HG02610 (cell line): ENCODE data around the gene TMEM18.
"Not testable (repeated sequence)": the region's sequence is repeated elsewhere in the genome, so short reads cannot be mapped to it uniquely, and the experiment has no call there.

Experiments used
- ATAC-seq: cut with Tn5 transposase; IDR thresholded peaks from one replicate; pipeline ENCODE4 v1.9.1; 2021; ENCODE audit warnings: mild to moderate bottlenecking, moderate library complexity; ENCODE audit not compliant: unreplicated experiment

The TMEM18 gene

DNA sequence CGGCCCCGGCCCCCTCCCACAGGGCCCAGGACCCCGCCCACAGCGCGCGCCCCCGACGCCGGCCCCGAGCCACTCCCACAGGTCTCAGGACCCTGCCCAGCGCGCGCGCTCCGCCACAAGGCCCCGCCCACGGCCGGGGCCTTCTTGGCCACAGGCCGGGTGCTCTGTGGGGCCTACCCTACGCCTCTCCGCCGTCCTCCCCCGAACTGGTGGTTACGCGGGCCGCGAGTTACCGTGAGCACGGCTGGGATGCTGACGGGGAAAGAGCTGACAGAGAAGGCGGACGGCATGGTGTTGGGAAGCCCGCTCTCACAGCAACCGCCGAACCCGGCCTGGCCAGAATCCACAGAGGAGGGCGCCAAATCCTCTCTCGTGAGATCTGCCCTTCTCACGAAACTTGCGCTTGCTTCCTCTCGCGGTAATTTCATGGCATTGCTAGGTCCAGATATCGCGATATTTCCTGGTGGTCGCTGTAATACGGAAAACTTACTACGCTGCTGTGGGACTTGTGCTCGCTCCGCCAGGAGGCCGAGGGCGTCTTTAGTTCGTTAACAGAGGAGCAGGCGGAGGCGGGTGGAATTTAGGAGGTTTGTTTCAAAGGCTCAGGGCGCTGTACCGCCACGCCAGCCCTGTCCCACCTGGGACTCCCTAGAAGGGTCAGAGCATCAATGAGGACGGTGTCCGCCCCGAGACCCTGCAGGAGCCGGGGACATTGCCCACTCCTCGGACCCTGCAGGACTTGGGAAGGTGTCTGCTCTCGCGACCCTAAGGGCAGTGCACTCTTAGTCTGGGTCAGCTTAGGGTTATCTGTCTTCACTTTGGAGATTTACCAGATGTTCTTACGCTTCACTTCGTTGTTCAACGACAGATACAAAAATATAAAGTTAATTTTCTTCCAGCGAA lies at the start of gene TMEM18:
TMEM18 (minus strand) TSS at position 351 of the 903 bp plus-strand sequence; CDS start at position 290, 61 bp downstream.
- peak; percentile 51 for ATAC-seq

- peak; percentile 71 for ATAC-seq
Measured at GRCh38 chr2:726169-726568, 49.0 kb upstream of the TMEM18 start.

DNA sequence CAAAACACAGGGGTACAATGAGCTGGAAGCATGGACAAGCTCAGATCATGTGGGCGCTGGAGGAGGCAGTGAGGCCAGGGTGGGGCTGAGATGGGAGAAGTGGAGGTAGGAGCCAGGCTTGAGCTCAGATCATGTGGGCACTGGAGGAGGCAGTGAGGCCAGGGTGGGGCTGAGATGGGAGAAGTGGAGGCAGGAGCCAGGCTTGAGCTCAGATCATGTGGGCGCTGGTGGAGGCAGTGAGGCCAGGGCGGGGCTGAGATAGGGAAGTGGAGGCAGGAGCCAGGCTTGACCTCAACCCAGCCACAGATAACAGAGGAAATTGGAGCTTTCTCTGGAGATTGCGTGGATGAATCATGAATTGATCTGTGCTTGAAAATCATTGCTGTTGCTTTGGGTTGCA lies 48.3 kb upstream of the TMEM18 start:
- no peak for ATAC-seq

- no peak for ATAC-seq
Measured at GRCh38 chr2:723761-724160, 46.6 kb upstream of the TMEM18 start.

GRCh38 chr2:720842-721241 lies 43.6 kb upstream of the TMEM18 start:
- no peak for ATAC-seq

- no peak for ATAC-seq
Measured at GRCh38 chr2:719734-720133, 42.5 kb upstream of the TMEM18 start.

GRCh38 chr2:719191-719590 lies 42.0 kb upstream of the TMEM18 start:
- ATAC-seq, result no peak

GRCh38 chr2:717661-718060 lies 40.5 kb upstream of the TMEM18 start:
- ATAC-seq, result no peak

DNA sequence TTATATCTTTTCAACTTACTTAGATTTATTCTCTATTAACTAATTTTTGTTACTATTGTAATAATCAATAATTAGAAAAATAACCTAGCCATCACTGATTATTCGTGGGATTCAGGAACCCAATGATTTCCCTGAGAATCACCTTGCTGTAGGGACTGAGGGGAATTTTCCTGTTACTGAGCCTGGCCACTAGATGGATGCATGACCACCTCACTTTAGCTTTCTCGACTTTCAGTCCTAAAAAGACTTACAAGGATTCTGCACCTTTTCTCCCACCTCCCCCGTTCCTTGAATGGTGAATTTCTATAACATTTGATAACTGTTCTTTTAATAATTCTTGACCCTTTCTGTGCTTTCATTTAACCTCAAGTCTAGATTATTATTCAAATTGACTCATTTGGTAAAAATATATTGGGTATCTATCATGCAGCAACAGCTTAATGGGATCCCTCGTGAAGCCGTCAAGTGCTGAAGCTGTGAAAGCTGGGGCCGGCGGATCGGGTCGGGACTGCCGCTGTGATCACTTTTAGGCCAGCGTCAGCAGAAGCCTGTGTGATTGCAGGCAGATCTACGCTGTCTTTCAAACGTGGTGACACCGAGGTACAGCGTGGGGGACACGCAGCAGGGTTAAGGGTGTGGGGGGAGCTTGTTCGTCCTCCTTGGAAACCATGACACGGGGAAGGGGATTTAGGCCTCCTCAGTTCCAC lies 38.8 kb upstream of the TMEM18 start:
- ATAC-seq, result no peak

DNA sequence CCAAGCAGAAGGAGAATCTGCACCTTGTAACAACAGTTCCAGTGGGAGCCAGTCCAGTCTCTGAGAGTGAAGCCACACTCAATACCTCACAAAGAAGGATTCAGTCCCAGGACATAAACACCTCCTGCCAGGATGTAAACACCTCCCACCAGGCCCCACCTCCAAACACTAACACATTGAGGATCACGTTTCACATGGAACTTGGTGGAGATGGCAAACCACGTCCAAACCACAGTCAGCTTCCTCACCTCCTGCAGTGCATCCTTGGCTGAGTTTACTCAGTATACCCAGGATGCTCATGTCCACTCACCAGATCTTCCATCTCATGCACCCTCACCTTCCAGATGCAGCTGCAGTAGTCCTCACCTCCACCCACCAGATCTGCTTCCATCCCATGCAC lies 37.8 kb upstream of the TMEM18 start:
- no peak for ATAC-seq

- peak; percentile 99 for ATAC-seq
Measured at GRCh38 chr2:714005-714741, 37.0 kb upstream of the TMEM18 start.

DNA sequence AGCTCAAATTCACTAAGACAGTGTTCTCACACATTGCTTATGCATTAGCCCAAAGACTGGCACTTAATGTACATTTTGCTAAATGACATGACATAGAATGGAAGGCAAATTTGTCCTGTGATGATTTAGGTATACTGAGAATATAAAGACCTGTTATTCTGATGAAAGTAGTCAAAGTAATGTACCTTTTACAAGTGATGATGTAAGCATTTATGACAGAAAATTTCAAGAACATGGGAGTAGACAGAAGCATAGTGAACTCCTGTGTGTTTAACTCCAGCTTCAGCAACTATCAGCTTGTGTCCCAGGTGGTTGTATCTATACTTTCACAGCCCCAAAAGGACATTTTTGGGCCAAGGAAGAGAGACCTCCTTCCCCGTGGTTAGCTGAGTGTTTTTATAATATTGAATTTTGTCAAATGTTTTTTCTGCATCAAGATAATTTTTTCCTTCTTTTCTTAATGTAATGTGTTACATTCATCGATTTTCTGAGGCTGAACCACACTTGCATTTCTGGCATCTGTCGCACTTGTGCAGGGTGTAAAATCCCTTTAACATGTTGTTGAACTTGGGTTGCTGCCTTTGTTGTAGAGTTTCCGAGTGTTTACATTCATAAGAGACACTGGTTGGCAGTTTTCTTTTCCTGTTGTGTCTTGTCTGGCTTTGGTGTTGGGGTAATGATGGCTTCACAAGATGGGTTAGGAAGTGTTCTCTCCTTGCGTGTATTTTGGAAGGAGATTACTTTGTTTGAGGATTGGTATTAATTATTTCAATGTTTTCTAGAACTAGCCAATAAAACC lies 33.9 kb upstream of the TMEM18 start:
- no peak for ATAC-seq

DNA sequence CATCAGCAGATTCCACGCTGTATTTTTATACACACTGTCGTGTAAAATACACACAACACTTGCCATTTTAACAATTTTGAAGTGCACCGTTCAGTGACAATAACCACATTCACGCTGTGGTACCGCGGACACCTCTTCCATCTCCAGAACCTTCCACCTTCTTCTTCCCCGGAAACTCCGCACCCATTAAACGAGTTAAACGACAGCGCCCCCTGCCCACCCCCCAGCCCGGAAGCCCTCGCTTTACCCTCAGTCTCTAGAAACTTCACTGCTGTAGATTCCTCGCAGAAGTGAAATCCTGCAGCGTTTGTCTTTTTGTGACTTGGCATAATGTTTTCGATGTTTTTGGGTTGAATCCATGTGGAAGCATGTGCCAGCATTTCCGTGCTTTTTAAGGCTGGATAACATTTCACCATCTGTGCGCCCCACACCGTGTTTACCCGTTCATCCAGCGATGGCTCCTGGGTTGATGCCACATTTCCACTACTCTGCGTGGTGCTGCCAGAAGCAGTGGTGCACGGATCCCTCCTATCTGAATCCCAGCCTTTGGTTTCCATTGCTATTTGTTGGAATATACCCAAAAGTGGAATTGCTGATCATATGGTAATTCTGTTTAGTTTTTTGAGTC lies 32.0 kb upstream of the TMEM18 start:
- ATAC-seq, result no peak

DNA sequence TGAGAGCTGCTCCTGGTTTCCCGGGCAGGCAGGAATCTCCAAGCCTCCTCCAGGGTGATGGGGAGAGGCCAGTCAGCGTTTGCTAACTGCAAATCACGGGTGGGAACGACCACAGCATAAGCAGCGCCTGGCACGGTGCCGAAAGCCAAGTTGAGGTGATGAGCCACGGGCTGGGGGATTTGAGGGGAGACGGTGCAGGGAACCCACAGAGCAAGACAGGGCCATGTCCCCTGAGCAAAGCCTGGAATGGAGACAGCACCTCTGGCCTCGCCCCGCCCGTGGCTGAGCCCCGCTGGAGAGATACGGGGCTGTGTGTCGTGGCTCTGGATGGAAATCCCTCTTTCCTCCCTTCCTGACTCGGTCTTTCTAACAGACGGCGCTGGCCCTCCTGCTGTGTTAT lies 31.5 kb upstream of the TMEM18 start:
- no peak for ATAC-seq

- ATAC-seq, result peak; percentile 96
Measured at GRCh38 chr2:705971-706511, 28.8 kb upstream of the TMEM18 start.

GRCh38 chr2:702765-703164 lies 25.6 kb upstream of the TMEM18 start:
- ATAC-seq, result not testable (repeated sequence)

DNA sequence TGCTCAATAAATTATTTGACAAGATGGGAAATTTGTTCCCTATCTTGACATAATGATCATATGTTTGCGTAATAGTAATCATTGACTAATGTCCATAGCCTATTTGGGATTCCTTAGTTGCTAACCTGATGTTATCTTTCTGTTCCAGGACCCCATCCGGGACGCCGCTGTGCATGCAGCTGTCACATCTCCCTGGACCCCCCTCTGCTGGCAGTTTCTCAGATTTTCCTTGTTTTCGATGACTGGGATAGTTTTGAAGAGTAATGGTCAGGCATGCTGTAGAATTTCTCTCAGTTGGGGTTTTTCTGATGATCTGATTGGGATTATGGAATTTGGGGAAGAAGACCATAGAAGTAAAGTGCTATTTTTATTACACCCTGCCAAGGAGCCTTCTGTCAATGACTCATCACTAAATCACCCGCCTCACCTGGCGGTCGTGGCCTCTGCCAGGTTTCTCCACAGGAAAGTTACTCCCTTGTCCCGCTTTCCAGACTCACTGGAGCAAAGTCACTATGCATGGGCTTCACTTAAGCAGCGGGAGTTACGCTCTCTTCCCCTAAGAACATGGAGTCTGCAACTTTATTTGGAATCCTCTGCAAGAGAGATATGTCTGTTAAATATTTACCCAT lies 19.9 kb upstream of the TMEM18 start:
- no peak for ATAC-seq

- ATAC-seq, result peak; percentile 90
Measured at GRCh38 chr2:696463-696862, 19.3 kb upstream of the TMEM18 start.

- ATAC-seq, result no peak
Measured at GRCh38 chr2:694906-695510, 17.8 kb upstream of the TMEM18 start.
